HepG2 (cell line): ENCODE results near the gene PROX2. TPM values are rescaled to one million over a fixed set of nuclear protein-coding genes. Genes with fewer than 3 reads are reported as not detected.

Experiments
- ATAC-seq: fragments of 200-7000 bp; cut with Tn5 transposase; 3 replicates; pipeline ENCODE4 v1.9.1; 2020; ENCODE audit warnings: mild to moderate bottlenecking, moderate library complexity
- BruUV-seq: library from RNA; stranded (reverse); fragments of 400-500 nt; replicated peaks from 2 replicates; lab custom pipeline; 2021; lab: Mats Ljungman, UMichigan
- CTCF ChIA-PET: fragments of 300-600 bp; formaldehyde crosslinking; extraction: SDS; loops from one replicate; lab custom pipeline; 2021; ENCODE audit warnings: low total read pairs, inconsistent platforms, low intra/inter-chr PET ratio; lab: Yijun Ruan, JAX
- POLR2A ChIA-PET: fragments of 350-600 bp; sonication (Branson Sonifier 250); formaldehyde crosslinking; loops from one replicate; lab custom pipeline; 2020; ENCODE audit warnings: antibody characterized with exemption, inconsistent platforms; lab: Yijun Ruan, JAX
- DNase-seq: peaks from one replicate; pipeline ENCODE4 v3.0.0-alpha.2; 2015; ENCODE audit warnings: low spot score
- FAIRE-seq: peaks from 3 replicates; lab custom pipeline; 2011; peaks lifted over from hg19 to GRCh38; lab: Jason Lieb, UNC
- H2AFZ ChIP-seq: one replicate; pipeline ENCODE4 v1.6.1; 2011; ENCODE audit warnings: low read length, inconsistent platforms
- H3K27ac ChIP-seq: fragments of 300-600 bp; 3 replicates; pipeline ENCODE4 v1.8.0; 2011; ENCODE audit warnings: mixed run types, mild to moderate bottlenecking, mixed read lengths, low read length, inconsistent platforms; ENCODE audit not compliant: insufficient read depth; ENCODE audit errors: extremely low read length
- H3K27me3 ChIP-seq, 2 experiments: fragments of 200-600 bp in 1 of 2; 2 replicates in 1 of 2; 3 replicates in 1 of 2; pipeline versions ENCODE4 v1.6.0 to v1.8.0; 2011; ENCODE audit warnings: low read length in 2 of 2, mild to moderate bottlenecking in 2 of 2, moderate library complexity in 2 of 2, inconsistent platforms in 1 of 2; ENCODE audit not compliant: insufficient read depth in 2 of 2, control insufficient read depth in 1 of 2
- H3K36me3 ChIP-seq, 2 experiments: fragments of 200-600 bp in 1 of 2; replicated peaks in 1 of 2; 2 replicates in 1 of 2; 3 replicates in 1 of 2; pipeline versions ENCODE4 v1.5.1 to v1.8.0; 2011; ENCODE audit warnings: low read length in 2 of 2, inconsistent platforms in 1 of 2; ENCODE audit not compliant: insufficient read depth in 2 of 2, control insufficient read depth in 1 of 2
- H3K4me1 ChIP-seq: 2 replicates; pipeline ENCODE4 v1.5.1; 2012; ENCODE audit warnings: low read length, inconsistent platforms; ENCODE audit not compliant: insufficient read depth
- H3K4me2 ChIP-seq: 2 replicates; pipeline ENCODE4 v1.6.0; 2011; ENCODE audit warnings: low read depth, low read length, inconsistent platforms
- H3K4me3 ChIP-seq, 3 experiments: fragments of 200-600 bp in 1 of 3; sonication (generic), shearing (Covaris generic) in 1 of 3; replicated peaks in 1 of 3; 2 replicates each; pipeline ENCODE4 v1.5.1; 2011 to 2016; ENCODE audit warnings: low read length in 3 of 3, inconsistent platforms in 2 of 3, low read depth in 2 of 3, mild to moderate bottlenecking in 2 of 3, control low read depth in 1 of 3, mixed read lengths in 1 of 3; ENCODE audit not compliant: insufficient read depth in 1 of 3
- H3K79me2 ChIP-seq: one replicate; pipeline ENCODE4 v1.6.1; 2011; ENCODE audit warnings: low read length, inconsistent platforms; ENCODE audit not compliant: insufficient read depth
- H3K9ac ChIP-seq: 2 replicates; pipeline ENCODE4 v1.6.0; 2011; ENCODE audit warnings: mild to moderate bottlenecking, low read depth, low read length, inconsistent platforms; ENCODE audit not compliant: insufficient read depth
- H3K9me3 ChIP-seq: 2 replicates; pipeline ENCODE4 v1.5.1; 2012; ENCODE audit warnings: mild to moderate bottlenecking, low read length
- H4K20me1 ChIP-seq: 2 replicates; pipeline ENCODE4 v1.6.0; 2011; ENCODE audit warnings: inconsistent platforms, mild to moderate bottlenecking, low read length, moderate library complexity; ENCODE audit not compliant: insufficient read depth
- MIER3 ChIP-seq: IDR thresholded peaks from 2 replicates; pipeline ENCODE4 v1.6.1; 2016; ENCODE audit warnings: missing compliant biosample characterization, borderline replicate concordance
- ZNF326 ChIP-seq: sonication (generic); formaldehyde crosslinking; IDR thresholded peaks from 2 replicates; pipeline ENCODE4 v1.4.0; 2020; ENCODE audit warnings: missing genetic modification reagents, borderline replicate concordance
- ZNF563 ChIP-seq: sonication (generic); formaldehyde crosslinking; IDR thresholded peaks from 2 replicates; pipeline ENCODE4 v1.8.0; 2022; ENCODE audit warnings: mild to moderate bottlenecking, moderate library complexity, missing genetic modification reagents
- WGBS: methylation state at CpG from one replicate; pipeline ENCODE4 v1.1.6; 2017; ENCODE audit warnings: low lambda C conversion rate; 5-methylcytosine and 5-hydroxymethylcytosine counted together
- in situ Hi-C: cut with HindIII; loops from 2 replicates; pipeline ENCODE4 v1.10.0; 2017; ENCODE audit warnings: low pct_unique_long_range_greater_than_20kb; ENCODE audit not compliant: extremely low pct_ligation_motif_present
- intact Hi-C: fragments of 100-400 bp; cut with micrococcal nuclease; formaldehyde crosslinking; loops from one replicate; pipeline ENCODE4 v1.10.0; 2022; ENCODE audit not compliant: unreplicated experiment
- polyA plus RNA-seq, 8 experiments: library from polyadenylated mRNA; depleted of rRNA in 3 of 8; stranded (reverse) in 7 of 8; unstranded in 1 of 8; fragments of >200 nt; fragmentation: Illumina TruSeq in 4 of 8; extraction: Trizol in 4 of 8; gene quantifications; 2 replicates each; pipeline versions ENCODE4 v1.2.1 to v1.2.3, GENCODE V29; 2011 to 2016; ENCODE audit warnings: low read depth in 4 of 8, missing spikeins in 1 of 8, mixed read lengths in 1 of 8; ENCODE audit not compliant: insufficient read depth in 1 of 8
- total RNA-seq, 5 experiments: library from RNA; depleted of rRNA; stranded (reverse); fragments of >200 nt; fragmentation: Illumina TruSeq; extraction: Trizol; gene quantifications; 2 replicates each; pipeline ENCODE4 v1.2.3, GENCODE V29; 2016; ENCODE audit warnings: low read depth in 1 of 5
- TF ChIP-seq, protein P1 (sequence below), 2 experiments: sonication (generic) in 1 of 2; formaldehyde crosslinking in 1 of 2; IDR thresholded peaks; 2 replicates each; pipeline versions ENCODE4 v1.4.0 to v1.6.1; 2018 to 2020; ENCODE audit warnings: missing genetic modification reagents in 2 of 2, borderline replicate concordance in 1 of 2, low read depth in 1 of 2, mild to moderate bottlenecking in 1 of 2, missing biosample characterization in 1 of 2
- TF ChIP-seq, protein P2 (sequence below): sonication (generic); formaldehyde crosslinking; IDR thresholded peaks from 2 replicates; pipeline ENCODE4 v1.4.0; 2020; ENCODE audit warnings: mild to moderate bottlenecking, missing genetic modification reagents
- TF ChIP-seq, protein P3 (sequence below): conservative IDR thresholded peaks from 2 replicates; pipeline ENCODE4 v1.6.1; 2018; ENCODE audit warnings: missing genetic modification reagents

The PROX2 gene
- total and polyA plus RNA-seq, 2 of the 13 experiments (the other 11 are each of a cell fraction or from before 2014, with no cell fraction given) = not detected

DNA sequence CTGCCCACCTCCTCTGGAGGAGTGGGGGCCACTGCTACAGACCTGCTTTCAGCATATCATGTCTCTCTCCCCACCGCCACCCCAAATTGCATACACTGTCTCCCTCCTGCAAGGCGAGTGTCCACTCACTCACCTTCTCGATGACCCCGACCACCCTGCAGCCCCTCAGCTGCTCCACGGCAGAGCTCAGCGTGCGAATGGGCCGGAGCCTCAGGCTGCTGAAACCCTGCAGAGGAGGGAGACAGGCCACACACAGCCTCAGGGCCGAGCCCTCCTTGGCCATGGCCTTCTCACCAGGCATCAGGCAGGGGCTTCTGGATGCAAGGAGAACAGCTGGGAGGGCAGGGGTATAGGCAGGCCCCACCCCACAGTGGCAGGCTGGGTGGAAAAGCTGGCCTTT lies 42.4 kb upstream of the PROX2 start (continued):
- TF ChIP-seq, protein P1, sequence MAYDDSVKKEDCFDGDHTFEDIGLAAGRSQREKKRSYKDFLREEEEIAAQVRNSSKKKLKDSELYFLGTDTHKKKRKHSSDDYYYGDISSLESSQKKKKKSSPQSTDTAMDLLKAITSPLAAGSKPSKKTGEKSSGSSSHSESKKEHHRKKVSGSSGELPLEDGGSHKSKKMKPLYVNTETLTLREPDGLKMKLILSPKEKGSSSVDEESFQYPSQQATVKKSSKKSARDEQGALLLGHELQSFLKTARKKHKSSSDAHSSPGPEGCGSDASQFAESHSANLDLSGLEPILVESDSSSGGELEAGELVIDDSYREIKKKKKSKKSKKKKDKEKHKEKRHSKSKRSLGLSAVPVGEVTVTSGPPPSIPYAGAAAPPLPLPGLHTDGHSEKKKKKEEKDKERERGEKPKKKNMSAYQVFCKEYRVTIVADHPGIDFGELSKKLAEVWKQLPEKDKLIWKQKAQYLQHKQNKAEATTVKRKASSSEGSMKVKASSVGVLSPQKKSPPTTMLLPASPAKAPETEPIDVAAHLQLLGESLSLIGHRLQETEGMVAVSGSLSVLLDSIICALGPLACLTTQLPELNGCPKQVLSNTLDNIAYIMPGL (CRISPR knock-in tag; IDR thresholded peaks at IDR 0.05; ENCODE audit: borderline replicate concordance in 1 of 2, low read depth in 1 of 2) = no peak
- TF ChIP-seq ZNF326 (CRISPR knock-in tag) = no peak
- no peak for TF ChIP-seq MIER3 (CRISPR knock-in tag)
- TF ChIP-seq, protein P2, sequence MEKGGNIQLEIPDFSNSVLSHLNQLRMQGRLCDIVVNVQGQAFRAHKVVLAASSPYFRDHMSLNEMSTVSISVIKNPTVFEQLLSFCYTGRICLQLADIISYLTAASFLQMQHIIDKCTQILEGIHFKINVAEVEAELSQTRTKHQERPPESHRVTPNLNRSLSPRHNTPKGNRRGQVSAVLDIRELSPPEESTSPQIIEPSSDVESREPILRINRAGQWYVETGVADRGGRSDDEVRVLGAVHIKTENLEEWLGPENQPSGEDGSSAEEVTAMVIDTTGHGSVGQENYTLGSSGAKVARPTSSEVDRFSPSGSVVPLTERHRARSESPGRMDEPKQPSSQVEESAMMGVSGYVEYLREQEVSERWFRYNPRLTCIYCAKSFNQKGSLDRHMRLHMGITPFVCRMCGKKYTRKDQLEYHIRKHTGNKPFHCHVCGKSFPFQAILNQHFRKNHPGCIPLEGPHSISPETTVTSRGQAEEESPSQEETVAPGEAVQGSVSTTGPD (CRISPR knock-in tag) = no peak
- no peak for TF ChIP-seq ZNF563 (CRISPR knock-in tag)

DNA sequence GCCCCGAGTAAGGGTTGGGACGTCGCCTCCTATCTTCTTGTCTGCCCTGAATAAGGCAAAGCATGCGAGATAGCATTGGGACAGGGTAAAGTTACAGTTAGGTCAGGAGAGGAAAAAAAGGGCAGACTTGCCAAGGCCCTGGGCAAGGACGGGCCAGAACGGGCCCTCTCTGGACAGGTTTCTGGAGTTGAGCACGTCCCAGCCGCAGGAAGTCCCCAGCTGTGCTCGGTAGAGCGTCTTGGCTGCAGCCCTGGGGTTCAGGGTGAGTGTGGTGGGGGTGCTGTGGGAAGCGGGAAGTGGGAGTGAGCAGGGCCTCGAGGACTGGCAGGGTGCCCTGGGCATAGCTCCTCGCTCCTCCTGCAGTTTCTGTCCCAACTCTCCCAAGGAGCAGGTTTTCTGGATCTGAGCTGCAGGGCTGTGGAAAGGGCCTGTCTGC lies 41.7 kb upstream of the PROX2 start:
- H3K4me3 ChIP-seq = no peak overlapping the region
- in situ Hi-C loops = no loop called here
- no peaks in the 10 kb centered on the region for H4K20me1 ChIP-seq
- no TSS peak for BruUV-seq
- 91% methylated on average over 12 of the region's 13 CpGs for WGBS
- H3K79me2 ChIP-seq = no peaks in the 10 kb centered on the region
- no peak overlapping the region for H3K27ac ChIP-seq
- ATAC-seq = no peak
- no peak overlapping the region for H3K4me2 ChIP-seq
- no peak for FAIRE-seq
- H3K9ac ChIP-seq = no peak overlapping the region
- POLR2A ChIA-PET = no interaction called here
- intact Hi-C loops = no loop called here
- no peaks in the 10 kb centered on the region for H3K36me3 ChIP-seq
- TF ChIP-seq, protein P3, sequence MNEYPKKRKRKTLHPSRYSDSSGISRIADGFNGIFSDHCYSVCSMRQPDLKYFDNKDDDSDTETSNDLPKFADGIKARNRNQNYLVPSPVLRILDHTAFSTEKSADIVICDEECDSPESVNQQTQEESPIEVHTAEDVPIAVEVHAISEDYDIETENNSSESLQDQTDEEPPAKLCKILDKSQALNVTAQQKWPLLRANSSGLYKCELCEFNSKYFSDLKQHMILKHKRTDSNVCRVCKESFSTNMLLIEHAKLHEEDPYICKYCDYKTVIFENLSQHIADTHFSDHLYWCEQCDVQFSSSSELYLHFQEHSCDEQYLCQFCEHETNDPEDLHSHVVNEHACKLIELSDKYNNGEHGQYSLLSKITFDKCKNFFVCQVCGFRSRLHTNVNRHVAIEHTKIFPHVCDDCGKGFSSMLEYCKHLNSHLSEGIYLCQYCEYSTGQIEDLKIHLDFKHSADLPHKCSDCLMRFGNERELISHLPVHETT (CRISPR knock-in tag) = no peak
- CTCF ChIA-PET = no interaction called here
- peaks cover 11% of the 10 kb centered on the region; the same call in 1 of the 2 replicates for H3K4me1 ChIP-seq
- no peaks in the 10 kb centered on the region; a peak in 1 of 5 replicates for H3K27me3 ChIP-seq
- no peak overlapping the region for H2AFZ ChIP-seq
- H3K9me3 ChIP-seq = no peaks in the 10 kb centered on the region
- no peak for DNase-seq
